Renal cortical epithelial cell (primary cell): ENCODE data around the gene TOMM20. TPM values are rescaled to one million over a fixed set of nuclear protein-coding genes. Genes with fewer than 3 reads are reported as not detected.
"Not testable (repeated sequence)": the region's sequence is repeated elsewhere in the genome, so short reads cannot be mapped to it uniquely, and the experiment has no call there.

Source experiments
- DNase-seq: peaks from one replicate; pipeline ENCODE4 v3.0.0-alpha.2; 2011; ENCODE audit warnings: low read depth
- total RNA-seq: library from RNA; depleted of rRNA; stranded (reverse); fragments of >200 nt; gene quantifications from 2 replicates; pipeline ENCODE4 v1.2.3, GENCODE V29; 2014

Gene TOMM20
- total RNA-seq, 1 donor from 2014 or later = 98.9 TPM

- no peak for DNase-seq
Measured at GRCh38 chr1:235102259-235102582, 26.4 kb downstream of the TOMM20 start.

DNA sequence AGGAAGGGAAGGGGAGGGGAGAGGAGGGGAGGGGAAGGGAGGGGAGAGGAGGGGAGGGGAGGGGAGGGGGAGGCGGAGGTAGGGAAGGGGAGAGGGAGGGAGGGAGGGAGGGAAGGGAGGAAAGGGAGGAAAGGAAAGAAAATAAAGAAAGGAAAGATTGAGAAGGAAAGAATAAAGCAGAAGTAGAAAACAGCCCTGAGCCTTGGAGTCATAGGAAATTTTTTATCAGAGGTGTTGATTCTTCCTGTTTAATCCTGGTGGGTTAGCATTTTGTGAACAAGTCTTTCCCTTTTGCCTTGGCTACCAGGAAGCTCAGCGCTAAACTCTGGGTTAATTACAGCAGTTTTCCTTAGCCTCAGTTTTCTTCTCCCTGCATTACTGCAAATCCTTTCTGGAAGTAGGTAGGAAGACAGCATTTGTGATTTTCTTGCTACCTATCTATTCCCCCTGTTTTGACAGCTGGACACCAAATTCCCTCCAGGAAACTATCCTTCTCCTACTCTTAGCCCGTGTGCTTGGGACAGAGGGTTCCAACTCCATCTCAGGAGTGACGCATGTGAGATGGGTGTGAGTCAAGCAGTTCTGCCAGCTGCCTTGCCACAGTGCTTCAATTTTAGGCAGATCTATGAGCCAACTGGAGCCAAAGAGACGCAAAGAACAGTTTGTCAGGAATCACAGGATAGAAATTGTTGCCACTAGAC, 26.9 kb downstream of the TOMM20 start:
- no peak for DNase-seq

GRCh38 chr1:235100194-235100772, 28.4 kb downstream of the TOMM20 start:
- no peak for DNase-seq

- no peak for DNase-seq
Measured at GRCh38 chr1:235098991-235099390, 29.6 kb downstream of the TOMM20 start.

DNA sequence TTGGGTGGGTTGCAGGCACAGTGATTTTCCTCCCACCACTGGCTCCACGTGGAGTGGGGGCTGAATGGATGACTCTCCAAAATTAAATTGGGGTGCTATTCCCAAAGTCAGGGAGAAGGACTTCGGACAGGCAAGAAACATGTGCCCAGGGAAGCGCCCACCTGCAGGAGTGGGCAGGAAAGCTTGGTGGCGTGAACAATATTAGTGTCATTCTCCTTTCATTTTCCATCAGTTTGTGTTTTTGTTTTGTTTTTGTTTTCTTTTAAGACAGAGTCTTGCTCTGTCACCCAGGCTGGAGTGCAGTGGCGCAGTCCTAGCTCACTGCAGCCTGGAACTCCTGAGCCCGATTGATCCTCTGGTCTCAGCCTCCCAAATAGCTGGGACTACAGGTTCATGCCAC, 30.1 kb downstream of the TOMM20 start:
- no peak for DNase-seq

- not testable (repeated sequence) for DNase-seq
Measured at GRCh38 chr1:235097501-235097900, 31.1 kb downstream of the TOMM20 start.

- DNase-seq = no peak
Measured at GRCh38 chr1:235095938-235096562, 32.6 kb downstream of the TOMM20 start.

GRCh38 chr1:235093696-235094592, 34.7 kb downstream of the TOMM20 start:
- no peak for DNase-seq

- DNase-seq = no peak
Measured at GRCh38 chr1:235093013-235093695, 35.5 kb downstream of the TOMM20 start.

DNA sequence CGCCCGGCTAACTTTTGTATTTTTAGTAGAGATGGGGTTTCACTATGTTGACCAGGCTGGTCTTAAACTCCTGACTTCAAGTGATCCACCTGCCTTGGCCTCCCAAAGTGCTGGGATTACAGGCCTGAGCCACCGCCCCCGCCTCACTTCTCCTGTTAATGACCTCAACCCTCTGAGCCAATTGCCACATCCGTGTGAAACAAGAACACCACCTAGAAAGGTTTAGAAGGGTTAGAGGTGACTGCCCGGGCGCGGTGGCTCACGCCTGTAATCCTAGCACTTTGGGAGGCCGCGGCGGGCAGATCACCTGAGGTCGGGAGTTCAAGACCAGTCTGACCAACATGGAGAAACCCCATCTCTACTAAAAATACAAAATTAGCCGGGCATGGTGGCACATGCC, 36.2 kb downstream of the TOMM20 start:
- DNase-seq = not testable (repeated sequence)

DNA sequence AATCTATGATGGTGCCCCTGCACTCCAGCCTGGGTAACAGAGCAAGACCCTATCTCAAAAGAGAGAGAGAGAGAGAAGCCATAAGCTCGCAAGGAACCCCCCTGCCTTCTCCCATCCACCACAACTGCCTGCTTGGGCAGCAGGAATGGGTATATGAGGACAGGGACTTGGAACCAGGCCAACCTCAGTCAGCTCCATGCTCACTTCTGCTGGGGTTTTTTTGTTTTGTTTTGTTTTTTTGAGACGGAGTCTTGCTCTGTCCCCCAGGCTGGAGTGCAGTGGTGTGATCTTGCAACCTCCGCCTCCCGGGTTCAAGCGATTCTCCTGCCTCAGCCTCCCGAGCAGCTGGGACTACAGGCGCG, 36.6 kb downstream of the TOMM20 start:
- DNase-seq = not testable (repeated sequence)

GRCh38 chr1:235091319-235092044, 37.2 kb downstream of the TOMM20 start:
- not testable (repeated sequence) for DNase-seq

GRCh38 chr1:235090406-235091069, 38.1 kb downstream of the TOMM20 start:
- peak; percentile 89 for DNase-seq

GRCh38 chr1:235088907-235089306, 39.7 kb downstream of the TOMM20 start:
- no peak for DNase-seq

- DNase-seq = no peak
Measured at GRCh38 chr1:235088430-235088829, 40.2 kb downstream of the TOMM20 start.

DNA sequence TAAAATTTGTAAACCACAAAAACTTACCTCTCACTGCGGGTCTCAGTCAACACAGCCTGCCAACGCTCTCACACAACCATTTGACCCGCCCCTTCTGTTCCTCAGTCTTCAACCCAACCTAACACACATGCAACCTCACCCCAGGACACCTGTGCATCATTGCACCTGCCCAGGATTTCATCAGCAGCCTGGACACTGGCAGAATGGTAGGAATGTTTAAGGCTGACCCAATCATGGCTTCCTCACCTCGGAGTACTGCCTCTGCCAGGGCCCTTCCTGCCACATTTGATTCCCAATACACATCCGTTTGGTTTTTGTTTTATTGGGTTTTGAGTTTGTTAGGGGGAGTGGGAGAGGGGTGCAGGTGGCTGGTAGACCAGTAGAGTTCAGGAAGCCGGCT, 40.7 kb downstream of the TOMM20 start:
- no peak for DNase-seq

- DNase-seq = not testable (repeated sequence)
Measured at GRCh38 chr1:235085411-235086117, 43.1 kb downstream of the TOMM20 start.

GRCh38 chr1:235080788-235081187, 47.8 kb downstream of the TOMM20 start:
- not testable (repeated sequence) for DNase-seq

GRCh38 chr1:235080297-235080657, 48.4 kb downstream of the TOMM20 start:
- DNase-seq = not testable (repeated sequence)
